ENCODE results near the gene CNIH3.

Gene CNIH3

GRCh38 chr1:224763126-224763775 lies 147.1 kb downstream of the CNIH3 start:
- no peak for FAIRE-seq

GRCh38 chr1:224766266-224766665 lies 150.1 kb downstream of the CNIH3 start:
- FAIRE-seq (no peak), DNase-seq (ENCODE audit: insufficient read length, low spot score) (no peak)

More at GRCh38 chr1:224763126-224763775, 147.1 kb downstream of the CNIH3 start:
- DNase-seq (ENCODE audit: insufficient read length, low spot score) = no peak

DNA sequence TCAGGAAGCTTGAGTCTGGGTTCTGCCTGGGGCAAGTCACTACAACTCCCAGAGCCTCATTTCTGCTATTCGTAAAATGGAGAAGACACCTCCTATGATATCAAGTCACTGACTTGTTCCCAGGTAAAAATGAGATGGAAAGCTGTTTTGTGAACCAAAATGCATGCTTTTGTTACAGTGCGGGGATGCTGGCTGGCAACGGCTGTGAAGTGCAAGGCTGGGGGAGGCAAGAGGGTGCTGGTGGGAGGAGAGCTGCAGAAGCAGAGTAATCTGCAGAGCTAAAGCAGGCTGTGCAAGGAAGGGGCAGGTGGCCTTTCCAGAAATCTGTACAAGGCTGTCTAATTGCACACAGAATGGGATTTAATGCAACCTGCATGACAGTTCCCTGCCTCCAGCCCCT lies 150.9 kb downstream of the CNIH3 start:
- DNase-seq (ENCODE audit: insufficient read length, low spot score) (no peak), FAIRE-seq (no peak)

- no peak for FAIRE-seq
- no peak for DNase-seq (ENCODE audit: insufficient read length, low spot score)
These were observed 151.6 kb downstream of the CNIH3 start for GRCh38 chr1:224767676-224768075.

- FAIRE-seq = no peak
- no peak for DNase-seq (ENCODE audit: insufficient read length, low spot score)
These were observed 152.9 kb downstream of the CNIH3 start for GRCh38 chr1:224768971-224769370.

DNA sequence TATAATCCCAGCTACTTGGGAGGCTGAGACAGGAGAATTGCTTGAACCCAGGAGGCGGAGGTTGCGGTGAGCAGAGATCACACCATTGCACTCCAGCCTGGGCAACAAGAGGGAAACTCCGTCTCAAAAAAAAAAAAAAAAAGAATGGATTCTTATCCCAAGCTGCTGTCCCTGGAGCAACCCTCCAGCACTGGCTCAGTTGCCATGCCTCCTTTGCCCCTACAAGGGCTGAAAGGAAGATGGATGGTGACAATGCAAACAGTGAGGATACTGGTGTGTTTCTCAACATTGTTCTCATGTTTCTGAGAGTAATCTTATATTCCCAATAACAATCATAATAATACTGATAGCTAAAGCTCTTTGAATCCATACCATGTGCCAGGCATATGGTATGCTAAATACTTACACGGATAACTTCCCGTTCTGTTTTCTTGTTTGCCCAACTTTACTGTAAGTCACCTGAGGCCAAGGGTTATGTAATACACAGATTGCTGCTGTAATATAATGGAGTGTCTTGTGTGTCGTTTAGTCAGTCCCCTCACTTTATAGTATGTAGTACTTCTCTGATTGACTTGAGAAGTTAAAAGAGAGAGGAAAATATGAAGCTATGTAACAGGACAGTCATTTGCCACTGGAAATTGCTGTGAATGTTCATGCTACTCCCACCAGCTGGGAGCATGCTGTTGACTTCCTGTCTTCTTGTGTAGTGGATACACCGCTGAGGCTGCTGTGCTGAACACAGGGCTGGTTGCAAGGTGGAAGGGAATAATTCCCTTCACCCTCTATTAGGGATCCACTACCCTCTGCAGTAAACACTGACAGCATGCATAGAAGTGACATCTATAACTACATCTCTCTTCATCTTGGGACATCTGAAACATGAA lies 153.6 kb downstream of the CNIH3 start:
- DNase-seq (ENCODE audit: insufficient read length, low spot score) (no peak), FAIRE-seq (no peak)

GRCh38 chr1:224770336-224770693 lies 154.2 kb downstream of the CNIH3 start:
- DNase-seq (ENCODE audit: insufficient read length, low spot score) (peak; percentile 44), FAIRE-seq (no peak)

- no peak for FAIRE-seq
These were observed 157.5 kb downstream of the CNIH3 start for GRCh38 chr1:224773646-224774045.

GRCh38 chr1:224774378-224774777 lies 158.3 kb downstream of the CNIH3 start:
- FAIRE-seq = no peak
- DNase-seq (ENCODE audit: insufficient read length, low spot score) = no peak

More at GRCh38 chr1:224773646-224774045, 157.5 kb downstream of the CNIH3 start:
- DNase-seq (ENCODE audit: insufficient read length, low spot score) = no peak

GRCh38 chr1:224777180-224777579 lies 161.1 kb downstream of the CNIH3 start:
- no peak for FAIRE-seq

DNA sequence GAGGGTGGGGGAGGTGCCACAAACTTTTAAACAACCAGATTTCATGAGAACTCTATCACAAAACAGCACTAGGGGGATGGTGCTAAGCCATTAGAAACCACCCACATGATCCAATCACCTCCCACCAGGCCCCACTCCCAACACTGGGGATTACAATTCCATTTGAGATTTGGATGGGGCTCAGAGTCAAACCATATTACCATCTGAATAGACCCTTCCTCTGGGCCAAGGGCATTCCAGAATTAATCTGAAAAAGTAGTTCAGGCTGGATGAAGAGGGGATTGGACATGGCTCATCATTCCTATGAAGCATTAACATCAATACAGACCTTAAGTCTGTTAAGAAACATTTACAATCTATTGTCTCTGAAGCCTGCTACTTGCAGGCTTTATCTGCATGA lies 163.4 kb downstream of the CNIH3 start:
- DNase-seq (ENCODE audit: insufficient read length, low spot score) (no peak), FAIRE-seq (no peak)

More at GRCh38 chr1:224777180-224777579, 161.1 kb downstream of the CNIH3 start:
- no peak for DNase-seq (ENCODE audit: insufficient read length, low spot score)

DNA sequence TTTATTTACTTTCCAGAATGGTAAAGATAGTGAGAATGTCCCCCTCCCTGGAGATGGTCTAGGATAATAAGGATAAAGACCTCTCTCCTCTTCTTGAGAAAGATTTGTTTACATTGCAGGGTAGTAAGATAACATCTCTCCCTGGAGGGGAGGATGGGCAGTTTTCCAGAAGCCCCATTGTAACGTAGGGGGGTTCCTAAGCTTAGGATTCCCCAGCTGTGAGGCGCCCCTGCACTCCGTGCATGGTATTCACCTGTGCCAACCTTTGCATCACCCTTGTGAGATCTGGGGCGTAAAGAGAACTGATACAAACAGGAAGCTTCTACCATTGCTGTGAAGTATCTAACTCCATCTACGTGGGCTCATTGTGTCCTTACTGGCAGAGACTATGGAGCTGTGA lies 164.6 kb downstream of the CNIH3 start:
- FAIRE-seq (no peak), DNase-seq (ENCODE audit: insufficient read length, low spot score) (no peak)

GRCh38 chr1:224781800-224782199 lies 165.7 kb downstream of the CNIH3 start:
- DNase-seq (ENCODE audit: insufficient read length, low spot score) (no peak), FAIRE-seq (no peak)

DNA sequence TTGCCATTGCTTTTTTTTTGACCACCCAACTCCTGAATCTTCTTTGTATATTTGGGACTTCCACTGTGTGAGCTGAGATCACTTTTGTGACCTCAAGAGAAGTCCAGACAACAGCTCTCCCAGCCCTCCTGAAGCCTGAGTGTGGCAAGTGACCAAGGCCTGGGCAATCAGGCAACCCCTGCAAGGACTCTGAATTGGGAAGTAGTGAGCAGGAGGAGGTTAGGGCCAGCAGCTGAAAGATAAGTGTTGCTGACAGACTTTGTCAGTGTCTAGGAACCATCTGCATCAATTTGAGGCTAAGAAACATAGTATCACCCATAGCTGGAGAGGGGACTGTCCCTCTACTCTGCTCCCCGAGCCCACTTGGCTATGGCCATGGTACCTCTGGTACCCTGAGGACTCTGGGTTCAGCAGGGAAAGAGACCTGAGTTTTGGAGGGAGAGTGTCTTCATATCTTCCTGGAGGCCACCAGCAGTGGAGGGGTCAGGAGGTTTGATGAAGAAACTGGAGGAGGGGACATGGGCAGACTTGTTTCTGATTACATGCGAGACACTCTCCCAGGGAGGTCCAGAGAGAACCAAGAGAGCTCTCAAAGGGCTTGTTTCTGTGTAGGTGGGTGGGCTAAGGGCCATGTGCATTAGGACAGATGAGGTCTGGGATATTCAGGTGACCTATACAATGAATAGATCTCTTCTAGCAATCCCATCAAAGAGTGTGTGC lies 166.3 kb downstream of the CNIH3 start:
- FAIRE-seq = no peak
- DNase-seq (ENCODE audit: insufficient read length, low spot score) = no peak

DNA sequence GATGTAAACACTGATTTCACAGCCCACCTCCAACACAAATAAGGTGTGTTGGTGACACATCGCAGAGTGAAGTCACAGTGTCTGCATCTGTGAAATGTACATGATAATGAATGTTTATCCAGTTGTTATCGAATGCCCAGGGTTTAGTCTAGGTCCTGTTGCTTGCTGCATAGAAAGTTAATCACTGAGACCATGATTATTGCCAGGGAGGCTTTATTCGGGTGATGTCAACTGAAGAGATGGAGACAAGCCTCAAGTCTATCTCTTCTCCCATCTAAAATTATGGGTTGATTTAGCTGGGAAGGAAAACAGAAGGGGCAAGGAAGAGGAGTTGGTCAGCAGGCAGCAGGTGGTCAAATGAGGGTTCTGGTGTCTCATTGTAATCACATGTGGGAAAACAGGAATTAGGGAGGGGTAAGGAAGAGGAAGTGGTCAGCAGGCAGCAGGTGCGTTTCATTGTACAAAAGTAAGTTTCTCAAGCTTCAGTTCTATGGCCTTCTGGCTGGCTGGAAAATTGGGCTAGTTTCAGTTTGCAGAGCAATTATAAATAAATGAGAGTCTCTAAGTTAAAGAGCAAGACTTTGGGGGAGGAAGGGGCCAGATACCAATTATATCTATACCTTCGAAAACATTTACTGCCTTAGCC lies 167.0 kb downstream of the CNIH3 start:
- no peak for FAIRE-seq
- no peak for DNase-seq (ENCODE audit: insufficient read length, low spot score)

DNA sequence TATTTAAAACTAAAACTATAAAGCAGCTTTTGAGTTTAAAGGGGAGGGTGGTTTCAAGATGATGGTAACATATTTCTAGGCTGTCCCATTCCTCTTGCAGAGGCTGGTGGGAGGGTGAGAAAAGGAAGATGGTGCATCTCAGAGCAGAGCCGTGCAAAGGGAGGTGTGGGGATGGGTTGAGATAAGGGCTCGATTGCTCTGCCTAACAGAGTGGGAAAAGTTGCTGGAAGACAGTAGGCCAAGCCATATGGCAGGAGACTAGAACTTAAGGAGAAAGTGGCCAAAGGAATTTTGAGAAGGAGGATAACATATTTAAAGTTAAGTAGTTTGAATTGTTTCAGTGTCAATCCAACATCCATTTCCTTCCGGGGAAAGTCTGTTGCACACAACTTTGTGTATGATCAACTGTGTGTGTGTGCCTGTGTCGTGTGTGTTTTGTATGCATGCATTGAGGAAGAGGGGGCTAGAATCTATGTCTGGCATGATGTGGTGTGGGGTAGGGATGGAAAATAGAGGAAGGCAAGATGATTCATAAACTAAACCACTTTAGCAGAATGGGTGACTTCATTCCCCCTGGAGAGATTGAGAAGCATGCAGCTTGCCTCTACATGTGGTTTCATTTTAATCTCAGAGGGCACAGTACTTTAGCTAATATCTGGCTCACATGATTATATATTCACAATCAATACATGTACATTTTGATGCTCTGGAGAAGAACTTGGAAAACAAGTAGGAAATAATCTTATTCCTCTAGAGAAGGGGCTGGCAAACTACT lies 168.3 kb downstream of the CNIH3 start:
- FAIRE-seq = no peak

GRCh38 chr1:224785040-224785328 lies 168.9 kb downstream of the CNIH3 start:
- DNase-seq (ENCODE audit: insufficient read length, low spot score) = no peak
- FAIRE-seq = no peak

More for the DNA sequence above, 168.3 kb downstream of the CNIH3 start:
- DNase-seq (ENCODE audit: insufficient read length, low spot score) = no peak

DNA sequence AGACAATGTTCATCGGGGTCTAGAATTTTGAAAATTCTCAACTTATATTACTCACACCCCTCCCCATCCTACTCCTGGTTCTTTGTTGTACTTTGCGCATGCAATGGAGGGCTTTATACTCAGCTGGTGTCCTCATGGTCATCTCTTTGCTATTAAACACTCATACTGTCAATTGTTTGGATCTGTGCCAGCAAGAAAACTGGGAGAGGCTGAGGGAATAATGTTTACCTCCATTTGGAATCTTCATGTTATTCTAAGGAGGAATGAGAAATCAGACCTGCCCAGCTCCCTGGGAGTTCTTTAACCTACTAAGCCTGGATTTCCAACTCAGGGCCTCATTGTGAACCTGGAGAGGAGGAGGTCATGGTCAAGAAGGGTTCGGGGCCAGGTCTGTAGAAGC lies 169.5 kb downstream of the CNIH3 start:
- DNase-seq (ENCODE audit: insufficient read length, low spot score) (no peak), FAIRE-seq (no peak)

GRCh38 chr1:224786533-224787250 lies 170.6 kb downstream of the CNIH3 start:
- FAIRE-seq (no peak), DNase-seq (ENCODE audit: insufficient read length, low spot score) (no peak)

- DNase-seq (ENCODE audit: insufficient read length, low spot score) (no peak), FAIRE-seq (no peak)
These were observed 173.2 kb downstream of the CNIH3 start for GRCh38 chr1:224789311-224789710.
